Neural cell (in vitro differentiated cells): ENCODE results near the gene PIEZO1.

Source experiments
- EP300 ChIP-seq: fragments of 450-650 bp; conservative IDR thresholded peaks from 2 replicates; pipeline ENCODE4 v1.6.1; 2014; ENCODE audit warnings: antibody characterized with exemption, mild to moderate bottlenecking, moderate library complexity; ENCODE audit not compliant: poor library complexity, severe bottlenecking
- MXI1 ChIP-seq: fragments of 450-650 bp; conservative IDR thresholded peaks from 2 replicates; pipeline ENCODE4 v1.6.1; 2014; ENCODE audit warnings: antibody characterized with exemption, mild to moderate bottlenecking; ENCODE audit not compliant: poor library complexity, severe bottlenecking
- POLR2AphosphoS5 ChIP-seq: IDR thresholded peaks from 2 replicates; pipeline ENCODE4 v1.6.1; 2012
- RAD21 ChIP-seq: fragments of 450-650 bp; conservative IDR thresholded peaks from 2 replicates; pipeline ENCODE4 v1.6.1; 2014; ENCODE audit warnings: antibody characterized with exemption, mild to moderate bottlenecking, moderate library complexity
- TF ChIP-seq, protein P1 (sequence below): fragments of 450-650 bp; IDR thresholded peaks from 2 replicates; pipeline ENCODE4 v1.5.1; 2014; ENCODE audit warnings: antibody characterized with exemption, mild to moderate bottlenecking, moderate library complexity; ENCODE audit not compliant: poor library complexity, severe bottlenecking

DNA sequence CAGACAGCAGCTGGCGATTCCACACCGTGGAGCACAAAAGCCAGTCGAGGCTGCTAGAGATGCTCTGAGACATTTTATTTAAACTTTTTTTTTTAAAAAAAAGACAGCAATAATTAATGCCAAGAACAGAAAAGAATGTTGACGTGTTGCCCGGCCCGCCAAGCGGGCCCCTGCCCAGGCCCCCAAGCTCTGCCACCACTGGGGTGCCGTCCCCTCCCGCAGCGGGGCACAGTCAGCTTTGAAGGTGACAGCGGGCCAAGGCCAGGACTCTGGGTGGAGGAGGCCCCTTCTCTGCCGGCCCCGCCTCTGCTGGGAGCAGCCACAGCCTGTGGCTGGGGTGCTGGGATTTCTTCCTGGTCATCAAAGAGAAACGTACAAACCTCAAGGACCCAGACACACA, 88.6 kb downstream of the PIEZO1 start:
- TF ChIP-seq, protein P1, sequence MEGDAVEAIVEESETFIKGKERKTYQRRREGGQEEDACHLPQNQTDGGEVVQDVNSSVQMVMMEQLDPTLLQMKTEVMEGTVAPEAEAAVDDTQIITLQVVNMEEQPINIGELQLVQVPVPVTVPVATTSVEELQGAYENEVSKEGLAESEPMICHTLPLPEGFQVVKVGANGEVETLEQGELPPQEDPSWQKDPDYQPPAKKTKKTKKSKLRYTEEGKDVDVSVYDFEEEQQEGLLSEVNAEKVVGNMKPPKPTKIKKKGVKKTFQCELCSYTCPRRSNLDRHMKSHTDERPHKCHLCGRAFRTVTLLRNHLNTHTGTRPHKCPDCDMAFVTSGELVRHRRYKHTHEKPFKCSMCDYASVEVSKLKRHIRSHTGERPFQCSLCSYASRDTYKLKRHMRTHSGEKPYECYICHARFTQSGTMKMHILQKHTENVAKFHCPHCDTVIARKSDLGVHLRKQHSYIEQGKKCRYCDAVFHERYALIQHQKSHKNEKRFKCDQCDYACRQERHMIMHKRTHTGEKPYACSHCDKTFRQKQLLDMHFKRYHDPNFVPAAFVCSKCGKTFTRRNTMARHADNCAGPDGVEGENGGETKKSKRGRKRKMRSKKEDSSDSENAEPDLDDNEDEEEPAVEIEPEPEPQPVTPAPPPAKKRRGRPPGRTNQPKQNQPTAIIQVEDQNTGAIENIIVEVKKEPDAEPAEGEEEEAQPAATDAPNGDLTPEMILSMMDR, result no peak
- TF ChIP-seq RAD21, result no peak
- TF ChIP-seq POLR2AphosphoS5, result no peak
- TF ChIP-seq MXI1, result no peak
- TF ChIP-seq EP300, result no peak
